SK-N-DZ (cell line): ENCODE measurements around the gene PLP1.
A peak's percentile ranks its signal among the peaks of the same experiment; 100 is the strongest.

Source experiments
- DNase-seq: peaks from one replicate; pipeline ENCODE4 v3.0.0-alpha.2; 2015; ENCODE audit warnings: low spot score

PLP1 gene

DNA sequence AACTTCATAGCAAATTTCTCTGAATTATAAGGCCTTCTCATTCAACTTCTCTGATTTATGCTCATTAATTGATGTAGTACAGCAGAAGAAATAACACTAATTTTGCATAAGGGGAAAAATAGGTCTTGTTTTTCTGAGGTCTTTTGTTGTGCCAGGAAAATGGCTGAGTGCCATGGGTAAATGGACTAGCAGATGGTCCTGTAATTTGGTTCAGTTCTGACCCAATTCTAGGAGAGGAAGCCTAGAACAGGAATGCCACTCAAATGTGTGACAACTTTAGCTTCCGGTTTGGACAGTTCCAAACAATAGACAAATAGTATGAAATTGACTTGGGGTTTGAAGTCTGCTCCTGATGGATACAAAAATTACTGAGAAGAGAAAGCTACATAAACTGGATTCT lies 49.2 kb downstream of the PLP1 start:
- DNase-seq, result no peak

DNA sequence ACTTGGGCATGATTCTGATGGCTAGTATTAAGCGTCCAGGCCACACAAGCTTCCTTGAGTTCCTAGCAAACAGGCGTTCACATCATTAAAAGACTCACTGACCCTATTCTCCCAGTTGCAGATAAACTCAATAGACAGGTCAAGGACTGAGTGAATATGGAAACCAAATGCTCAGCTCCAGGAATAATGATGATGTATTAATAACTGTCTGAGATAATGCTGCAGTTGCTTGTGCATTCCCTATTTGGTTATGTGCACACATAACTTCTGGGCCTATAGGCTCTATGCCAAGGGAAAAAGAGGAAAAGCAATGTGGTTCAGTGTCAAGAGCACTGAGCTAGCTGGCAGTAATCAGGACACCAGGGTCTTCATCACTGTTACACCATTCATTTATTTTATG lies 51.9 kb downstream of the PLP1 start:
- no peak for DNase-seq

DNA sequence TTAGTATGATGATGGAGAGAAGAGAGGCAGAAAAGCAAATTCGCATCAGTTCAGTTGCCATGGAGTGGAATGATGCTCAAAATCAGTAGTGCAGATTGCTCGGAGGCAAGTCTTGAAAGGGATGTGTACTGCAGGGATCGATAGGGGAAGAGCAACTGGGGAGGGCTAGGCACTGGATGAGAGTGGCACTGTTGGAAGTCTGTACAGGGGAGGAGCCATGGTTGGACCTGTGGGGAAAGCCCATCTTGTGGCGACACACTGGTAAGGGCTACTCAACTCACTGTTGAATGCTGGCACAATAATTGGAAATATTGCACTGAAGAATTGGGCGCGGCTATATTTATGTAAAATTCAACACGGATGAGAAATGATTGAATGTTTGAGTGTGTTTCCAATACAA lies 54.2 kb downstream of the PLP1 start:
- no peak for DNase-seq

GRCh38 chrX:103831342-103831802 lies 54.7 kb downstream of the PLP1 start:
- DNase-seq, result peak; percentile 74

DNA sequence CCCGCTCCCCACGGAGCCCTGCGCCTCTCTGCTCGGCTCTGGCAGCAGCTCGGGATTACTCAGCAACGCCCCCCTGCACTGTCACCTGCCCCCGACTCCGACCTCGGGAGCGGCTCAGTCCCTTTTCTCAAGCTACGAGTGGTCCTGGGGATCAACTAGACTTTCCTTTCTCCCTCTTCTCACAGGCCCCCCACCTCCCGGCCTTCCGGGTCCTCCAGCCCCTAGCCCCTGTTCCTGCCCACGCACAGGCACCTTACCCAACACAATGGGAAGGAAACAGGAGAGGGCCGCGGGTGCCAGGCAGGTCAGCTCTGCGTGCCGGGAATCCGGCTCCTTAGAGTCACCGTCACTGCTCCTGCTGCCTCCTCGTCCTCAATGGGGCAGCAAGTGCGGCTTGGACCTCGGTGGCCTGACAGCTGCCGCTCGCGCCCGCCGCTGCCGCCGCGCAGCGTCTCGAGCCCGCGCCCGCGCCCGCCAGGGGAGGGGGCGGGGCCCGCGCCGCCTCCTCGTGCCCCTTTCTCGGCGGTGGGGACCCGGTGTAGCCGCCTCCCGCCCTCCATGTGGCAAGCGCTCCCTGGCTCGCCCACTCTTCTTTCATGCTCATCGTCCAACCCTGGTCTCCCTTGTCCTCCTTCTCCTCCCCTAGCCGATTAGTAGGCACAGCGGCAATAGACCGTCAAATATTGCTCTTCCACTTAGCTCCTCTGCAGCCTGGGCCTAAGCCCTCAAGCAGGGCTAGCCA lies 55.3 kb downstream of the PLP1 start, which contains the start of gene RAB9B:
RAB9B (minus strand) TSS at position 455 of the 742 bp plus-strand sequence. CDS start 6,473 bp downstream, outside the sequence.
- peak; percentile 42 for DNase-seq

GRCh38 chrX:103839404-103839803 lies 62.8 kb downstream of the PLP1 start:
- no peak for DNase-seq
